HG02798 (cell line): ENCODE measurements around the gene JAZF1.

Experiments
- ATAC-seq: cut with Tn5 transposase; IDR thresholded peaks from one replicate; pipeline ENCODE4 v1.9.1; 2021; ENCODE audit warnings: mild to moderate bottlenecking; ENCODE audit not compliant: unreplicated experiment, poor library complexity

Gene JAZF1

DNA sequence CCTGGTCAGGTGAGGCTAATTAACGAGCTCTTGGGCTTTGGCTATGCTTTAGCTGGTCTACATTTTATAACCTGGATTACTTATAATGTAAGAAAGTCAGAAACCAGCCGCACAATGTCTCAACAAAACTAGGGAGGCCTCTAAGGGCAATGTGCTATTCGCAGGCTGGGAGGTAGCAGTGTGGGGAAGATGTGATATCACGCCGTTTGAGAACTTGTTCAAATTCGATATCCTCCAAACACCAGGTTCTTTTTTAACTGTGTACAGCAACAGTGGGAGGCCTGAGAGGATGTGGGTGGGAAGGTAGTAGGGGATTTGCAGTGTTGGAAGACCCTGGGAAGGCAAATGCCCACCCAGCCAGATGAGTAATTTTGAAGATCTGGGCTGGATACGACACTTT, 184.5 kb downstream of the JAZF1 start:
- no peak for ATAC-seq

DNA sequence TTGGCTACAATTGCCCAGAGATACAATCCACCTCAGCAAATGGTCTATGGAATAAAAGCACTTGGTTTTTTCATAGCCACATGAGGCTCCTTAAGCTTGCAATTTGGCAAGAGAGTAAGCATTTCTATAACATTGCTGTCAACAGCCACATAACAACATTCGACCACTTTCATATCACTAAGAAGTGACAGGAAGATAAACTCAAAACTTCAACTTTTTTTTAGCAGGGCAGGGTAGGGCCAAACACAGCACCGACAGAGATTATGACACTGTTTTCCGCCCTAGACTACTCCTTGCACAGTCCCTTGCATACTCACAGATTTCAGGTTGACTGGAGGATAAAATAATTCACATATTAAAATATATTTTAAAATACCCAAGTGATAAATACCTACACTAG, 185.4 kb downstream of the JAZF1 start:
- ATAC-seq: no peak

DNA sequence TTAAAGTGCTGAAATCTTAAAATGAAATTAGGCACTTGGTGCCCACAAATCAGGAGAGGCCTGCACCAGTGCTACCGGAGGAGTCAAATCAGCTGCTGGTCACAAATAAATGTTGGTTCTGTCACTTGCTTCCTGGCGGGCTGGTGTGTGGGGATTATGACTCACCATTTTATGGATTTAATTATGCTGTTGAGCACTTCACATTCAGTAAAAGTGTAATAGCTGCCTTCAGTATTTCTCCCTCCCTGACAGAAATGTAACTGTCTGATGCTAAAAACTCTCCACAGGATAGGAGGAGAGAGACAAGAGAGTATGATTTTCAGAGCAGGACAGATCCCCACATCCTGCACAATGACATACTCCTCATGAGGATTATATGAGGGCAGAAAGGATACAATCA, 186.0 kb downstream of the JAZF1 start:
- no peak for ATAC-seq

DNA sequence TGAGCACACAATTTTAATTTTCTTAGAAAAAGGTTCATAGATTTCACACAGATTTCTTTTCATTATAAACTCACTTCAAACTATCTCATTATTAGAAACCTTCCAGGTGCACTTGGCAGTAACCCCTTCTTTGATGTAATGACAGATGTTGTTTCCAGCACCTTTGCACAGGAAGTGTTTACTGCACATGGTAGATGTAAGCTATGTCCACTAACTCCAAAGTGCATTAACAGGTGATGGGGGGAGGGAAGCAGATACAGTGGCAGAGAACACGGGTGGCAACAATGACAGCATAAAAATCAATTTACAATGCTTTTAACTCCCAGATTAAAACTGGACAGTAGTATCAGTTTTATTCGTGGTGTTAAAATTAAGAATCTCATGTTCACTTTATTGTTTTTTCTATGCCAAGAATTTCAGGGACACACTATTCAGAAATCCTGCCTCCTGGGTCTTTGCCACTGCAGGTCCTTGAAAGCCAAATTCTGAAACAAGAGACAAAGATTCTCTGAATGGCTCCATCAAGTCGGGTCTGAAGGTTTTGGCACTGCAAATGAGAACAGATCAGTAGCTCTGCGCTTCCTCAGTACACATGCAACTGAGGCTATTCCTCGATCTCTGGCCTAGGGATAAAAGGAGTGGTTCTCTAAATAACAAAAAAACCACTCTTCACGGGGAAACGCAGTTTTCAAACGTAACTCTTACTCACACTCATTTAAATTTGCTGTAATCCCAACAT, 187.7 kb downstream of the JAZF1 start:
- ATAC-seq: no peak

DNA sequence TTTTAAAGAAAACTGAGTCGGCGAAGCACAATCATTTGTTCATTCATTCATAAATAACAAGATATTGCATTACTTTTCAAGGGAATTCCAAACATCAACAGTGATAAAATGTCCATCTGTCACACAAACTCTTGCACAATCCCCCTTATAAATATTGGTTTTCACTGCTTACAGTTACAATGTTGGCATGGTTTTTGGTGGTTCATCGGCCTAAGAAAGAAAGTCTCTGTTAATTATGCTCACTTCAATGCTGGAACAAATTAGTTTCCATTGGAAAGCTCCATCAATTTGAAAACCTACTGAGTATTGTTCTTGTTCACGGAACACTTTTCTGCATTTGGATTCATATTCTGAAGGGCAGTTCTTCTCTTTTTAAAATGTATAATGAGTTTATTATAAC, 188.5 kb downstream of the JAZF1 start:
- no peak for ATAC-seq

DNA sequence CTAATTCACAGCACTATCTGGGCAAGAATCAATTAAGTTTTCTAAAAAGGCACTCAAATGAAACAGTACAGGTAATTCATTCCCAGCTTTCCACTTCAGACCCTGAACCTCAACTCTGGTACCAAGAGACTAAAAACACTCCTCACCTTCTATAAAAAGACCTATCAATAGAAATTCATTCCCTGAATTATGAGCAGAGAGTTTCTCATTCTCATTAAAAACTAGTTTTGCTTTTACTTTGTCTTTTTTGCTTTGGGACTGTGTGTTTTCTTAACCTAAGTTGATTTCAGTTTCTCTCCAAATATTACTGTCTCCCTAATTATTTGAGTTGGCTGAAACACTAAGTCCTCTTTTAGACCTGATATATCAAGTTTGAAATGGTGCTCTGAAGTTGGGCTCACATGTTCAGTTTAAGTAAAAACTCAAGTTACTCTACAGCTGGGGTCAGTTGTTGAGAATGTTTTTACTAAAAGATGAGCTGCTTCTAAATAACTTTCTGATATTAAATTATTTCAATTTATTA, 189.5 kb downstream of the JAZF1 start:
- no peak for ATAC-seq

DNA sequence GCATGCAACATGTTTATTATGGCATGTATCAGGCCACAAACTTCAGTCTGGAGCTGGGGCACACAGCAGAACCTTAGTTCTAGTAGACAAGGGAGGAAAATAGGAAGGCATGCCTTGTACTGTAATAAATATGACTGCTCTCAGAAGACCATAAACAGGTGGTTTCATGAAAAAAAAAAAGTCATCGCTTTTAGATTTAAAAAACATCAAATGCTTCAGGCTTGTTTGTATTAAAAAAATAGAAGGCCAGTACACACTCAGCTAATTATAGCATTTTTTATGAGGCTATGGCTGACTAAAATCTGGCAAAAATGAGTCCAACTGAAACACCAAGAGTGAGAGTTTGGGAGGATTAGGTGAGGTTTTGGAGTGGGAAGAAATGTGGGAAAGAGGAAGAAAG, 204.1 kb downstream of the JAZF1 start:
- no peak for ATAC-seq

DNA sequence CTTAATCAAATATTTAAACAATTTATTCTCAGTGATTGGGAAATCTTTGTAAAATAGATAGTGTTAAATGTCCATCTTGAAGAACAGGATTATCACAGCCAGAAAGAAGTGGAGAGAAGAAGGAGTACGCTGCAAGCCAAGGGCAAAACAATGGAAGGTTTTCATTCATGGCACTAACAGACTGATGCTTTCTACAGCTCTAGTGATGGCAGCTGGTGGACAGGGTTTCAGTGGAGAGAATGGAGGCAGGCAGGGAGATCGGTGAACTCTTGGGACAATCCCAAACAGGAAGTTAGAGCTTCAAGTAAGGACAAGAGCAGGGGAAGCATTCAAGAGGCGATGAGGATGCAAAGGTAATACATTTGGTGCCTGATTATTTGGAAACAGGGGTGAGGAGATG, 207.0 kb downstream of the JAZF1 start:
- no peak for ATAC-seq

DNA sequence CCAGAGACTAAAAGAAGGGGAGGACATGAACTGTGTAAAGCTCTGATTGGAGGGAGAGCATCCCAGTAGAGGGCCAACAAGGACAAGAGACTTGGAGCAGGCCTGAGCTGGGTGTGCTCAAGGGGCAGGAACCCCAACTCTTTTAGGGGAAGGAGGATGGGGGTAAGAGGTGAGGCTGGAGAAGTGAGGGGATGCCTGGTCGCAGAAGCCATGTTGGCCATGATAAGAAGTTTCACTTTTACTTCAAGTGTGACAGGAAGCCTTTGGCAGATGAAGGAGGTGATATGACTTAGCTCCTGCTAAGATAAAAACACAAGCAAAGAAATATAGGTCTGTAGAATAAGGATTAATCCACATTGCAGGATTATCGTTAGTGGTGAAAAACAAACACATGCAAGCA, 208.3 kb downstream of the JAZF1 start:
- no peak for ATAC-seq

DNA sequence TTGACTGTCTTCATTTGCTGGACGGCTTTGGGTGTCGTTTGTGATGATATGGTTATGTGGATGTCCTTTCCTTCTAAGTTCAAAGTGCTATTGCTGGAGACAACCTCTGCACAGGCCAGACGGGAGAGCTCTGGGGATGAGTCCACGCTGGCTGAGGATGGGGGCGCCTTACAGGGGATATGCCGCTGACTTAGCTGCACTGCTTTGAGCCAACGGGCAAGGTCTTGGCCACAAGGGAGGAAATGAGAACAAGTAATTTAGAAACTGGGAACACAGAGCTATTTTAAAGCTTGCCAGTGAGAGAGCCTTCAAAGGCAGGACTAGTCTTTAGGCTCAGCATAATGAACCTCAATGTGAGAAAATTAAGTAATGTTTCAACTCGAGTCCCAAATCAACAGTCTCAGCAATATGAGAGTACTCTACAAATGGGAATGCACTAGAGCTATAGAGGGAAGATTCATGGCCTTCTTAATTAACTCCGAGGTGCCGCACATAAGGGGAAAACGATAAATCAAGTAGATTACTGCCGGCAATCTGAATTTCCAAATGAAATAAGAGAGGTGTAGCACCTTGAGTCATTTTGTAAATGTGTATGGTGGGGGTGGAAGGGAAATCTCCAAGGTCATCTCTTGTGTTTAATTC, 209.3 kb downstream of the JAZF1 start:
- no peak for ATAC-seq

DNA sequence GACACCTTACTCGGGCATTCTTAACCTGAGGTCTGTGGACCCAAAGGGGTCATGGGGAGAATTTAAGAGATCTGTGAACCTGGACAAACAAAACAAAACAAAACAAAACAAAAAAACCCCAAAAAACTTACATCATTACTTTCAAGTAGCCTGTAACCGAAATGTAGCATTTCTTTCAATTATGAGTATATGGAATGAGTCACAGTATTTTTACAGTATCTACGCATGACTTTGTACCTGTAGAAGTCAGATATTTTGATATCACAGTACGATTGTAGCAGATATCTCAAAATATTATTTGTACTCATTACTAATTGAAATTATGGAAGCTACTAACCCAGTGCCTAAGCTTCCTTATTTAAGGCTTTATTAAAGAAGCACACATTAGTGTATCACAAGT, 210.2 kb downstream of the JAZF1 start:
- ATAC-seq: no peak

DNA sequence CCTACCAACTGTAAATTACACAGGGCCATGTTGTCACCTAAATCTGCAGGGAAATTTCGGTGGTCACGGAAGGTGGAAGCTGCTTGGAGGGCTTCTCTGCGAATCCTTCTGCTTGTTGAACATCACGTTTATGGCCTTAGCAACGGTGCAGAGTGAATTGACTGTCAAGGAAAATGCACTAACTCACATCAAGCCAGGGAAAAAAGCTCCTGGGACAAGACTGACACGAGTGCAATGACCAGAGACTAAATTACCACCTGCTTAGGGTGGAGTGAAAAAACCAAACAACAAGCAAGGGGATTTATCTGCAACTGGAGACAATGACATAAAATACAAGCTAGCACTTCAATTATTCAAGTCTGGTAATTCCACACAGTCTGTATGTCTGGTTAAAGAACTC, 211.2 kb downstream of the JAZF1 start:
- ATAC-seq: no peak

DNA sequence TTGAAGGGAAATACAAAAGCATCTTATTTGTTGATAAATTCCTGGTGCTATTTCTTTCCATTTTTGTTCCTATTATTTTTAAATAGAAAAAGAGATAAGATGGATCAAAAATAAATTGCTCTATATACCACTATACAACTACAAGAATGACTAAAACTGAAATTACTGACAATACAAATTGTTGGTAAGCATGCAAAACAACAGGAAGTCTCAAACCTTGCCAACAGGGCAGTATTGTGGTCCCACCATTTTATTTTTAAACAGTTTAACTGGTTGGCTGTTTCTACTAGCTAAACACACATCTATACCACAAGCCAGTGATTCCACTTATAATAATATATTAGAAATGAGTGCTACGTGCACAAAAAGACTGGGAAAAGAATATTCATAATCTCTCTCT, 213.0 kb downstream of the JAZF1 start:
- no peak for ATAC-seq

DNA sequence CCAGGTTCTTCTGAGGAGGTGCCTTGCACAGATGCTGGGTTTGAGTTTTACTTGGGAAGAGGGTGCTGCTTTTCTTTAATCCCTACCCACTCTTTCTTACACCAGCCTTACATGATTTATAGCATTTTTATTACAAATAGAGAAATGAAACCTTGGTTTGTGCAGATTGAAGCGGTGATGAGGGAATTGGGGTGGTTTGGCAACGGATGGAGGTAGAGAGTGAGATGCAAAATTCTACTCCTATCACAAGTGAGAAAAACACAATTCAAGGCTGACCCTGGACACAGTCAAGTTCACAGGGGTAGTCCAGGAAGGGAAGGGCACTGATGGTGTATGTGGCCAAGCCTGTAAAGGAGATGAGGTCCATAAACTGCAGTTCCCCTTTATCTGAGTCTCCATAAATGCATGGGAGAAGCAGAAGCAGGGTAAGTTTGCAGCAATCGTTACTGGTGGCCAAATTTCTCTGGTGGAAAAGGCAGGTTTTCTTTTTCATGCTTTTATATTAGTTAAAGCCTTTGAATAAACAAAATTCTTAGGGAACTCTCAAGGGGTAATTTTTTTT, 214.3 kb downstream of the JAZF1 start:
- ATAC-seq: no peak

DNA sequence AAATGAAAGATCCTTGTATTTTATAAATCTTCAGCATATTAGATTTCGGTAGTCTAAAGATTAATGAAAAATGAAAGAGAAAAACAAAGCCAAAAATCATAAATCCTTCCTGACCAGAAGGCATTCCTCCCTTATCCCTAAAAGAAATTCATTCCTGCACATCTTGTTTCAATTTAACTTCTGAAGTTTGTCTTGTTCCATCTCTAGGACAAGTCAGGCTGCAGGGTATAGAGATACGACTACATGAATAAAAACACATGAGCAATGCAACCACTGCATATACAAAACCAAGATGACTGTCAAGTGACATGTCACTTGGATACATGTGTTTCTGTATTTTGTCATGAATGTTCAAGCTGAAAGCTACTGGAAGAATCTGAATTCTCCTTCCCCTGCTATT, 214.9 kb downstream of the JAZF1 start:
- ATAC-seq: no peak

DNA sequence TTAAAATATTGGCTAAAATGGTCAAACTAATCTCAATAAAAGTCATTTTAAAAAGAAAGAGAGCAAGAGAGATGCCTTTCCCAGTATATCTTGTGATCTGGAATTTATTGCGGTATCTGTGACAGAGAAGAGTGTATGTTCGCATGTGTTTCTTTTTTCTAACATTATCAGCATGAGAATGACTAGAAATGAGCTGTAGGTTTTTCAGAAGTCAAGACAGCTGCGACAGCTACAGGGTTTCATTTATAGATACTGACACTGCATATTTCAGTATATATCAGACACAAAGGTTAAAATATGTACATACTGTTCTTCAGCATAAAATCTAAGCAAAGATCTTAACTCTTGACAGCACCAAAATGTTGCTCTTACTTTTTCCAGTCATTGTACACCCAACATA, 215.8 kb downstream of the JAZF1 start:
- ATAC-seq: no peak

DNA sequence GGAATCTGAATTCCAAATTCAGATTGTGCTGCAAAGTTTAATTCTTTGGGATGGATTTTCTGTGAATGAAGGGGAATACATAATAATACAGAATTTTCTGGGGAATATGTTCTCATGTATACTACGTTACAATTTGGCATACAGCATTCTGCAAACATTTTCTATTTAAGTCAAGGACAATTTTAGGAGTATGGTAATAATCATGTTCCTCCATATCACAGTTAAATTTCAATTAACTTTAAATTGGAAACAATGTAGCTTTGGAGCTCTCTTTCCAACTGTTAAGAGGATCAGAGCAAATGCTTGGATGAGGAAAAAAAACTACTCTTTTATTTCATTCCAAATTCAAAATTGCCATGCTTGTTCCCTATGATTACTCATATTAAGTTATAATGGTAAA, 217.5 kb downstream of the JAZF1 start:
- no peak for ATAC-seq

DNA sequence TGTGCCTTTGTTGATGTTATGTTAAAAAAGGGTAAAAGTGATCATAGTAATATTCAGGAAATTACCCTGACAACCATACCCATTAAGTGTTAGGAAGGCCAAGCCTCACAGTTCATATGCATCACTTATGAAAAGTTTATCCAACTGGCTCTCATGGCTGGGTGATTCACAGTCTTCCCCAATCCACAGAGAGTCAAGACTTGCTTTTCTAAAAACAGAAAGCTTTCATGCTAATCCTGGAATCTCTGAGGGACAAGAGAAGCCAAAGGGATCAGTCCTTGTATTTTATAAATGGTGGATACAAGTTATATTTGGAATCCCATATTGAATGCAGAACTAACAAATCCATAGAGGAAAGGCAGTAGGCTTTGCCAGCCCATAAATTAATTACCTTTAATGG, 218.3 kb downstream of the JAZF1 start:
- ATAC-seq: no peak

DNA sequence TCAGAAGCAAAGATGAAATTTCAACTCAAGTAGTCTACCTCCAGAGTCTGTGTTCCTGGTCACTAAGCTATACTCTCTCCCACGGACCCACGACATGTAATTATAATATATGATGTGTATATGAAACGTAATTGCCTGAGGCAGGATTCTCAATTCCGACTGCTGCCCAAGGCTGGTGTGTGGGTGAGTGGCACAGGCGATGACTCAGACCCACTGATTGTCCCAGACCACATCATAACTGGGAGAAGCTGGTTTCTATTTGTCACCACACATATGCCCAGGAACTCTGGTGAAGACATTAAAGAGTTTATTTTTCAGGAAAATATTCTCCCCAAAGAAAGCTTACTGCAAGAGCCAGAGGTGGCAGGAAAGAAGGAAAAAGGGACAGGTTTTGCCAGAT, 219.3 kb downstream of the JAZF1 start:
- no peak for ATAC-seq

DNA sequence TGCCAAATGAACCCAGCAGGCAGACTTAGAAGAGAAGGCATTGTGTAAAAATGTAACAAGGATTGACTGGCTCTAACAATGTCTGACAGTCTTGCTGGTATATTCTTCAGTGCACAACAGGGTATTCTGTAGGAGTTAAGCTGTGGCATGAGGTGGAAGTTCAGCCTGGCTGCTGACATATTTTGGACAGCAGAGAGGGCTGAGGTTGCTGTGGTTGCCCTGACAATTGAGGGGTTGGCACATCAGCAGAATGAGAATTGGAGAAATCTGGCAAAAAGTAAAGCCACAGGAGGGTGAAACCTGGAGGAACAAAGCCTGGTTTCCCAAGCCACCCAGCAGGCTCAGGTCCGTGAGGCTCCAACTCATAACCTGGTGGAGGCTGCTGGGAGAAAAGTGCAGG, 220.2 kb downstream of the JAZF1 start:
- ATAC-seq: no peak

DNA sequence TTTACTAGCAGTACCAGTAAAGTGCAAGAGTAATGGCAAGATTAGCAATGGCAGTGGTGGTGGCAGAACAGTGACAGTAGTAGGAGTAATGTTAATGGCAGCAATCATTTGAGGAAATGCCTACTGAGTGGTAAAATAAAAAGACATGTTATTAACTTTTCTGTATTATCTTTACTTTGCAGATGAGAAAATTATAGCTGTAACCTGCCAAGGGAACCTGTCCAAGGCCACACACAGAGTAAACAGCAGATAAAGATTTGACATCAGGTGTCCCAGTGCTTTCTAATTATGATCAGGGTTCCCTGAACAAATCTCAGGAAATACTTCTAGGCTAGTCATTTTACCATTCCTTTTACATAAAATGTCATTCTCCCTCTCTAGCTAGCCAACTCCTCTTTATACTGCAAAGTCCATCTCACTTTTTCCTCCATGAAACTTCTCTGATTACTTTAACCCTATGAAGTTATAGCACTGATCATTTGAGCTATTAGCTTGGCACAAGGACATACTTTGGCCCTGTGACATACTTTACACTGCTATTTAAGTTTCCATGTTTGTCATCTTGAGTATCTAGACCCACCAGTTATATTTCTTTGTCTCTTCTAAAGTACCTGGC, 221.6 kb downstream of the JAZF1 start:
- no peak for ATAC-seq
